ENCODE results near the gene BSDC1. TPM values are rescaled to one million over a fixed set of nuclear protein-coding genes. Genes with fewer than 3 reads are reported as not detected.

The BSDC1 gene
- total and polyA plus RNA-seq, 2 of the 13 experiments (the other 11 are each of a cell fraction or from before 2014, with no cell fraction given), result 40.3 to 64.2 TPM

DNA sequence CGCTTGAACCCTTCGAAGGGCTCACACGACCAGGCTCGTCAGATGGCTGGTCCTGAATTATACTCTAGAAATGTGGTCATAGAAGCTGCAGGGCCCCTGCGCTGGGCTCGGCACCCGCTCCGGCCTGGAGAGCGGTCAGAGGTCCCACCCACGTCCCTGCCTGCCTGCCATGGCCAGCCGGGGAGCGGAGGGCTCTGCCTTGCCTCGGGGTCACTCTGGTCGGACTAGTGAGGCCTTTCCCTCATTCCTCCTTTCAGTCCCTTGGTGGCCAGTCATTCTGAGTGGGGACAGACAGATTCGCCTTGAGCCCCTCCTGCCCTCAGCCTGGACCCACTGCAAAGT lies 57.7 kb downstream of the BSDC1 start (continued):
- TF ChIP-seq ZNF562 (CRISPR knock-in tag; IDR thresholded peaks at IDR 0.05; ENCODE audit: borderline replicate concordance) (no peak), ZNF629 (CRISPR knock-in tag; conservative IDR thresholded peaks at IDR 0.05) (no peak), IRF2 (CRISPR knock-in tag; IDR thresholded peaks at IDR 0.05) (no peak), SRY (CRISPR knock-in tag; IDR thresholded peaks at IDR 0.05) (no peak), ZNF703 (CRISPR knock-in tag; IDR thresholded peaks at IDR 0.05; ENCODE audit: borderline replicate concordance) (no peak), KDM4B (CRISPR knock-in tag; IDR thresholded peaks at IDR 0.05) (no peak)
- TF ChIP-seq, protein P1, sequence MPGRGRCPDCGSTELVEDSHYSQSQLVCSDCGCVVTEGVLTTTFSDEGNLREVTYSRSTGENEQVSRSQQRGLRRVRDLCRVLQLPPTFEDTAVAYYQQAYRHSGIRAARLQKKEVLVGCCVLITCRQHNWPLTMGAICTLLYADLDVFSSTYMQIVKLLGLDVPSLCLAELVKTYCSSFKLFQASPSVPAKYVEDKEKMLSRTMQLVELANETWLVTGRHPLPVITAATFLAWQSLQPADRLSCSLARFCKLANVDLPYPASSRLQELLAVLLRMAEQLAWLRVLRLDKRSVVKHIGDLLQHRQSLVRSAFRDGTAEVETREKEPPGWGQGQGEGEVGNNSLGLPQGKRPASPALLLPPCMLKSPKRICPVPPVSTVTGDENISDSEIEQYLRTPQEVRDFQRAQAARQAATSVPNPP (CRISPR knock-in tag; IDR thresholded peaks at IDR 0.05), result no peak
- TF ChIP-seq, protein P2, sequence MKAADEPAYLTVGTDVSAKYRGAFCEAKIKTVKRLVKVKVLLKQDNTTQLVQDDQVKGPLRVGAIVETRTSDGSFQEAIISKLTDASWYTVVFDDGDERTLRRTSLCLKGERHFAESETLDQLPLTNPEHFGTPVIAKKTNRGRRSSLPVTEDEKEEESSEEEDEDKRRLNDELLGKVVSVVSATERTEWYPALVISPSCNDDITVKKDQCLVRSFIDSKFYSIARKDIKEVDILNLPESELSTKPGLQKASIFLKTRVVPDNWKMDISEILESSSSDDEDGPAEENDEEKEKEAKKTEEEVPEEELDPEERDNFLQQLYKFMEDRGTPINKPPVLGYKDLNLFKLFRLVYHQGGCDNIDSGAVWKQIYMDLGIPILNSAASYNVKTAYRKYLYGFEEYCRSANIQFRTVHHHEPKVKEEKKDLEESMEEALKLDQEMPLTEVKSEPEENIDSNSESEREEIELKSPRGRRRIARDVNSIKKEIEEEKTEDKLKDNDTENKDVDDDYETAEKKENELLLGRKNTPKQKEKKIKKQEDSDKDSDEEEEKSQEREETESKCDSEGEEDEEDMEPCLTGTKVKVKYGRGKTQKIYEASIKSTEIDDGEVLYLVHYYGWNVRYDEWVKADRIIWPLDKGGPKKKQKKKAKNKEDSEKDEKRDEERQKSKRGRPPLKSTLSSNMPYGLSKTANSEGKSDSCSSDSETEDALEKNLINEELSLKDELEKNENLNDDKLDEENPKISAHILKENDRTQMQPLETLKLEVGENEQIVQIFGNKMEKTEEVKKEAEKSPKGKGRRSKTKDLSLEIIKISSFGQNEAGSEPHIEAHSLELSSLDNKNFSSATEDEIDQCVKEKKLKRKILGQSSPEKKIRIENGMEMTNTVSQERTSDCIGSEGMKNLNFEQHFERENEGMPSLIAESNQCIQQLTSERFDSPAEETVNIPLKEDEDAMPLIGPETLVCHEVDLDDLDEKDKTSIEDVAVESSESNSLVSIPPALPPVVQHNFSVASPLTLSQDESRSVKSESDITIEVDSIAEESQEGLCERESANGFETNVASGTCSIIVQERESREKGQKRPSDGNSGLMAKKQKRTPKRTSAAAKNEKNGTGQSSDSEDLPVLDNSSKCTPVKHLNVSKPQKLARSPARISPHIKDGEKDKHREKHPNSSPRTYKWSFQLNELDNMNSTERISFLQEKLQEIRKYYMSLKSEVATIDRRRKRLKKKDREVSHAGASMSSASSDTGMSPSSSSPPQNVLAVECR (CRISPR knock-in tag; IDR thresholded peaks at IDR 0.05; ENCODE audit: borderline replicate concordance), result peak; percentile 21; the same call in 1 of the 2 replicates
- TF ChIP-seq, protein P3, sequence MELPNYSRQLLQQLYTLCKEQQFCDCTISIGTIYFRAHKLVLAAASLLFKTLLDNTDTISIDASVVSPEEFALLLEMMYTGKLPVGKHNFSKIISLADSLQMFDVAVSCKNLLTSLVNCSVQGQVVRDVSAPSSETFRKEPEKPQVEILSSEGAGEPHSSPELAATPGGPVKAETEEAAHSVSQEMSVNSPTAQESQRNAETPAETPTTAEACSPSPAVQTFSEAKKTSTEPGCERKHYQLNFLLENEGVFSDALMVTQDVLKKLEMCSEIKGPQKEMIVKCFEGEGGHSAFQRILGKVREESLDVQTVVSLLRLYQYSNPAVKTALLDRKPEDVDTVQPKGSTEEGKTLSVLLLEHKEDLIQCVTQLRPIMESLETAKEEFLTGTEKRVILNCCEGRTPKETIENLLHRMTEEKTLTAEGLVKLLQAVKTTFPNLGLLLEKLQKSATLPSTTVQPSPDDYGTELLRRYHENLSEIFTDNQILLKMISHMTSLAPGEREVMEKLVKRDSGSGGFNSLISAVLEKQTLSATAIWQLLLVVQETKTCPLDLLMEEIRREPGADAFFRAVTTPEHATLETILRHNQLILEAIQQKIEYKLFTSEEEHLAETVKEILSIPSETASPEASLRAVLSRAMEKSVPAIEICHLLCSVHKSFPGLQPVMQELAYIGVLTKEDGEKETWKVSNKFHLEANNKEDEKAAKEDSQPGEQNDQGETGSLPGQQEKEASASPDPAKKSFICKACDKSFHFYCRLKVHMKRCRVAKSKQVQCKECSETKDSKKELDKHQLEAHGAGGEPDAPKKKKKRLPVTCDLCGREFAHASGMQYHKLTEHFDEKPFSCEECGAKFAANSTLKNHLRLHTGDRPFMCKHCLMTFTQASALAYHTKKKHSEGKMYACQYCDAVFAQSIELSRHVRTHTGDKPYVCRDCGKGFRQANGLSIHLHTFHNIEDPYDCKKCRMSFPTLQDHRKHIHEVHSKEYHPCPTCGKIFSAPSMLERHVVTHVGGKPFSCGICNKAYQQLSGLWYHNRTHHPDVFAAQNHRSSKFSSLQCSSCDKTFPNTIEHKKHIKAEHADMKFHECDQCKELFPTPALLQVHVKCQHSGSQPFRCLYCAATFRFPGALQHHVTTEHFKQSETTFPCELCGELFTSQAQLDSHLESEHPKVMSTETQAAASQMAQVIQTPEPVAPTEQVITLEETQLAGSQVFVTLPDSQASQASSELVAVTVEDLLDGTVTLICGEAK (IDR thresholded peaks at IDR 0.05), result no peak
- TF ChIP-seq, protein P3 (CRISPR knock-in tag; IDR thresholded peaks at IDR 0.05), result no peak
- TF ChIP-seq, protein P4, sequence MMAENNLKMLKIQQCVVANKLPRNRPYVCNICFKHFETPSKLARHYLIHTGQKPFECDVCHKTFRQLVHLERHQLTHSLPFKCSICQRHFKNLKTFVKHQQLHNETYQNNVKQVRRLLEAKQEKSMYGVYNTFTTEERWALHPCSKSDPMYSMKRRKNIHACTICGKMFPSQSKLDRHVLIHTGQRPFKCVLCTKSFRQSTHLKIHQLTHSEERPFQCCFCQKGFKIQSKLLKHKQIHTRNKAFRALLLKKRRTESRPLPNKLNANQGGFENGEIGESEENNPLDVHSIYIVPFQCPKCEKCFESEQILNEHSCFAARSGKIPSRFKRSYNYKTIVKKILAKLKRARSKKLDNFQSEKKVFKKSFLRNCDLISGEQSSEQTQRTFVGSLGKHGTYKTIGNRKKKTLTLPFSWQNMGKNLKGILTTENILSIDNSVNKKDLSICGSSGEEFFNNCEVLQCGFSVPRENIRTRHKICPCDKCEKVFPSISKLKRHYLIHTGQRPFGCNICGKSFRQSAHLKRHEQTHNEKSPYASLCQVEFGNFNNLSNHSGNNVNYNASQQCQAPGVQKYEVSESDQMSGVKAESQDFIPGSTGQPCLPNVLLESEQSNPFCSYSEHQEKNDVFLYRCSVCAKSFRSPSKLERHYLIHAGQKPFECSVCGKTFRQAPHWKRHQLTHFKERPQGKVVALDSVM (CRISPR knock-in tag; IDR thresholded peaks at IDR 0.05), result no peak

All from HepG2 (cell line).